Stromal cell of bone marrow (primary cell): Measurements from ENCODE around the gene LEMD1.
A peak's percentile ranks its signal among the peaks of the same experiment; 100 is the strongest.
"Not testable (repeated sequence)": the region's sequence is repeated elsewhere in the genome, so short reads cannot be mapped to it uniquely, and the experiment has no call there.

Experiments
- DNase-seq: peaks from one replicate; pipeline ENCODE4 v3.0.0-alpha.2; 2012; ENCODE audit warnings: low read depth

Gene LEMD1

GRCh38 chr1:205446828-205447227 lies 25.0 kb upstream of the LEMD1 start:
- DNase-seq, result no peak

- DNase-seq, result no peak
Observed at GRCh38 chr1:205445646-205445935, 23.7 kb upstream of the LEMD1 start.

- no peak for DNase-seq
Observed at GRCh38 chr1:205444931-205445645, 23.2 kb upstream of the LEMD1 start.

GRCh38 chr1:205444300-205444930 lies 22.6 kb upstream of the LEMD1 start:
- DNase-seq, result no peak

GRCh38 chr1:205443585-205444299 lies 21.9 kb upstream of the LEMD1 start:
- DNase-seq, result no peak

- no peak for DNase-seq
Observed at GRCh38 chr1:205442051-205442725, 20.3 kb upstream of the LEMD1 start.

- DNase-seq, result no peak
Observed at GRCh38 chr1:205441716-205442050, 19.8 kb upstream of the LEMD1 start.

GRCh38 chr1:205441318-205441633 lies 19.4 kb upstream of the LEMD1 start:
- DNase-seq, result no peak

- DNase-seq, result no peak
Observed at GRCh38 chr1:205440476-205441317, 18.8 kb upstream of the LEMD1 start.

- no peak for DNase-seq
Observed at GRCh38 chr1:205440121-205440475, 18.2 kb upstream of the LEMD1 start.

GRCh38 chr1:205438213-205439158 lies 16.6 kb upstream of the LEMD1 start:
- DNase-seq, result peak; percentile 18

- no peak for DNase-seq
Observed at GRCh38 chr1:205437570-205437969, 15.7 kb upstream of the LEMD1 start.

- DNase-seq, result no peak
Observed at GRCh38 chr1:205436776-205437410, 15.0 kb upstream of the LEMD1 start.

- no peak for DNase-seq
Observed at GRCh38 chr1:205435578-205436573, 14.0 kb upstream of the LEMD1 start.

GRCh38 chr1:205434738-205435137 lies 12.9 kb upstream of the LEMD1 start:
- no peak for DNase-seq

GRCh38 chr1:205432692-205433091 lies 10.8 kb upstream of the LEMD1 start:
- DNase-seq, result not testable (repeated sequence)

GRCh38 chr1:205432116-205432515 lies 10.3 kb upstream of the LEMD1 start:
- DNase-seq, result no peak

GRCh38 chr1:205430696-205431305 lies 8.9 kb upstream of the LEMD1 start:
- DNase-seq, result peak; percentile 18
